ENCODE results near the gene CACNA1I.

The CACNA1I gene

DNA sequence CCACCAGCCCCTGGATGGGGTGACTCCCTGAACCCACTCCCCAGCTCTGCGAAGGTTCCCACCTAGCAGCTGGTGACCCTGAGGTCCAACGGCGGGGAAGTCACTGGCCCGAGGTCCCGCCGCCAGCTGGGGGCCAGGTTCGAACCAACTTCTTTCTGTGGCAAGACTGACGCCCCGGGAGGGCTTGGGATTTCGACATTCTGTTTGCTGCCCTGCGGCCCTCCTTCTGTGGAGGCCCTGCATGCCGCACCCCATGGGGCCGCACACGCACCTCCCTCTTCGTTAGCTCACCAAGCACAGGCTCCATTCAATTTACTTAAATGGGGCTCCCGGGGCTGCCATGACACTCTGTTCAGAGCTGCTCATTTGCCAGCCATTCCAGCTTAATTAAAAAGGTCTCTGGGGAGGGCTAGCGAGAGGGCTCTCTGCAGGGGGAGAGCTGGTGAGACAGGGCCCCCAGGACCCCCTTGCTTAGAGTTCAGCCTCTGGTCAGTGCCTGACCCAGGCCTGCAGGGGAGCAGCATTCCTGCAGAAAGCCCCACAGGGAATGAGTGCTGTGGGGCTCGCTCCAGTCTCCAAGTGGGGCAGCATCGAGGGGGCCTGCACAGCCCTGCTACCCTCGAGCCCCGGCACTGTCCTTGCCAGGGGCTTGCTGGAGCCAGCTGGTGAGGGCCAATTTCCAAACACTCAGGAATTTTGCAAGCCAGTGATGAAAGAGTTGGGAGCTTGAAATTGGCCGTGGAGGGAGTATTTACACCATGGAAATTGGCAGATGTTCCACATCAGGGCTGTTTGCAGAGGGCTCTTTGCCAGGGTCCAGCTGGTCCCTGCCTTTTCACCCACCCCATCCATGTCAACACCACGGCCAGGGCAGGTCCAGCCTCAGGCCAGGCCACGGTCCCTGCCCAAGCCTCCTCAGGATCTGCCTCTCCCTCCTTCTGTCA is 80.8 kb downstream of the CACNA1I start:
- DNase-seq (ENCODE audit: low read depth): no peak

DNA sequence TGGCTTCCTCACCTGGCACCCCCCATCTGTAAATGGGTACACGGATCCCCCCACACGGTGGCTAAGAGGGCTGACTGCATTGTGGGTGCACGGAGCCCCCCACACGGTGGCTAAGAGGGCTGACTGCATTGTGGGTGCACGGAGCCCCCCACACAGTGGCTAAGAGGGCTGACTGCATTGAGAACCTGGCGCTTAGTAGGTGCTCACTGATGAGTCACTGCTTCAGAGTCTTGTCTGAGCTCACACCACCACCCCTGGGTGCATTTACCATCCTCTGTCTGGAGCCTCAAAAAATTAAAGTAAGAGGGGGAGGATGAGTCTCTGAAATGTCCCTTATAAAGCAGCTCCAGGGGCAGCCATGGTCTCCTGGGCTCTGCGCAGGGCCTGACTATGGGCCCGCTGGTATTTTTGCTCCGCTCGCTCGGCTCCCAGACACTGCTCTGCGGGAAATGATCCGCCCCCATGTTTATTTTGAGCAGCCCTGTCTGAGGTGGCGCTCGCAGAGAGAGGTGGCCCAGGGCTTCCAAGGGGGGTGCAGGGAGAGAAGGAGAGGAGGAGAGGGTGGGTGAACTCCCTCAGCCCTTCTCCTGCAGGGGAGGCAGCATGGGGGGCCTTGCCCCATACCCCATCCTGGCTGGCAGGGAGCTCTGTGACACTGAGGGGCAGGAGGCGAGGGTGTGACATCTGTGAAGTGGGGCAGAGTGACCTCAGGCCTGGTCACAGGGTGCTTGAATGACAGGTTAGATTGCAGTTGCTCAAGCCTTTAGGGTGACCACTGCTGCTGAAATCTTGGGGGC is 82.6 kb downstream of the CACNA1I start:
- no peak for DNase-seq (ENCODE audit: low read depth)

GRCh38 chr22:39653787-39654077 is 83.2 kb downstream of the CACNA1I start:
- DNase-seq (ENCODE audit: low read depth): no peak

DNA sequence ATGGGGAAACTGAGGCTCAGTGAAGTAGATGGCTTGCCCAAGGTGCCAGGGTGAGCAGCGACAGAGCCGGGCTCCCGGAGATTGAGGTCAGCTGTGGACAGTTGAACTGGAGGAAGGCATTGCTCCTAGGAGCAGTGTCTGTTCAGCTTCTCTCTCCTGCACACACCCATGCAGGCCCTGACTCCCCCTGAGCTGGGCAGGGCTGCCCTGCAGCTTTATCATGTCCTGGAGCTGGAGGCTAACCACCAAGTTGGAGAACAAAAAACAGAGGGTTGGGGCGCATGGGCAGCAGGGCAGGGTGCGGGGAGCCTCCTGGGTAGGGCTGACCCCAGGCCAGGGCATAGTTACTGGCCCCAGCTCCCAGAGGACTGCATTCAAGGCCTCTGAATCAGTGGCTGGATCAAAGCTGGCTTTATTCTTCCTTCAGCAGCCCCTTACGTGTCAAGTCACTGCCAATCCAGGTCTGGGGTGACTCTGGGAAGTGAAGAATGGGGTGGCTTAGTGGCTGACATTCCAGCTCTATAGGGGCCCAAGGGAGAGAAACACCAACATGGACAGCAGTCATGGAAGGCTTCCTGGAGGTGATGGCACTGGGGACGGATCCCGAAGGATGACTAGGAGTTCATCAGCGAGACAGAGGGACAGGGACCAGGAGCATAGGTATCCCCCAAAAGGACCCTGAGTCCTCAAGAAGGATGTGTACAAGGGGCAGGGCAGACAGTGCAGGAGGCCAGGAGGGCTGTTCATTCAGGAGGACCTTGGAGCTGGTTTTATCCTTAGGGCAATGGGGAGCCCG is 83.8 kb downstream of the CACNA1I start:
- DNase-seq (ENCODE audit: low read depth): no peak

DNA sequence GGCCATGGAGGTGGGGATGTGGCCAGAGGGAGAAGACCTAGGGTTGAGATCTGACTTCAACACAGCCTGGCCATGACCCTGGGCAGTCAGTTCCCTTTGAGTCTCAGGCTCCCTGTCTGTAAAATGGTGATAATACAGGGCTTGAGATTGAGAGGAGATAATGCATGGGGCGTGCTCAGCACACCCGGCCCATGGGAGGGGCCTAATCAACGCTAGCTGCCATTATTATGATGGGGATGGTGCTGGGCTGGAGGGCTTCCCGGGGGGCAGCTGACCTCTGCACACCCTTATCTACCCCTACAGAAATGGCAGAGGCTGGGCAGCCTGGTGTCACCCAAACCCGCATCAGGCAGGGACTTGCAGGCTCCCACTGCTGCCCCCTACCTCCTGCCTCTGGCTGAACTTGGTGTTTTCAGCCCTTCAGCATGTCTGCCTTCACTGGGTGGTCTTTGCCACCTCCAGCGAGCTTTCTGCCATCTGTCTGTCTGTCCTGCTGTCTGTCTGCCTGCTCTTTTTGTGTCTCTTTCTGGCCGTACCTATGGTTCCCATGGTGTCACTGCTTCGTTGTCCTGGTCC is 84.5 kb downstream of the CACNA1I start:
- DNase-seq (ENCODE audit: low read depth): no peak

GRCh38 chr22:39655831-39656230 is 85.3 kb downstream of the CACNA1I start:
- DNase-seq (ENCODE audit: low read depth): no peak

- DNase-seq (ENCODE audit: low read depth): no peak
Measured at GRCh38 chr22:39656495-39657490, 86.2 kb downstream of the CACNA1I start.

GRCh38 chr22:39658367-39658766 is 87.8 kb downstream of the CACNA1I start:
- DNase-seq (ENCODE audit: low read depth): no peak

- DNase-seq (ENCODE audit: low read depth): no peak
Measured at GRCh38 chr22:39658806-39659463, 88.4 kb downstream of the CACNA1I start.

DNA sequence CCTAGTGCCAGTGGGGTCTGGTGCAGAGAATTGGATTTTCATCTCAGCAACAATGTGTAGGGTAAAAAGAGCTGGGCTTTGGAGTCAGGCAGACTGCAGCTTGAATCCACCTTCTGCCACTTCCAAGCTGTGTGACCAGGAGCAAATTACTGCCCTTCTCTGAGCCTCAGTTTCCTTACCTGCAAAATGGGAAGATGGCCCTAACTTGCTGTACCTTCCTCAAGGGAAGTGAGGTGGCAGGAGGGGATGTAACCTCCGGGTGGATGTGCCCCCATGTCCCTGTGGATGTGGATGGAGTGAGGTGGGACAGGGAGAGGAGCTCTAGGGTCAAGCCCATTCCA is 90.9 kb downstream of the CACNA1I start:
- no peak for DNase-seq (ENCODE audit: low read depth)

GRCh38 chr22:39661842-39662685 is 91.5 kb downstream of the CACNA1I start:
- DNase-seq (ENCODE audit: low read depth): no peak

DNA sequence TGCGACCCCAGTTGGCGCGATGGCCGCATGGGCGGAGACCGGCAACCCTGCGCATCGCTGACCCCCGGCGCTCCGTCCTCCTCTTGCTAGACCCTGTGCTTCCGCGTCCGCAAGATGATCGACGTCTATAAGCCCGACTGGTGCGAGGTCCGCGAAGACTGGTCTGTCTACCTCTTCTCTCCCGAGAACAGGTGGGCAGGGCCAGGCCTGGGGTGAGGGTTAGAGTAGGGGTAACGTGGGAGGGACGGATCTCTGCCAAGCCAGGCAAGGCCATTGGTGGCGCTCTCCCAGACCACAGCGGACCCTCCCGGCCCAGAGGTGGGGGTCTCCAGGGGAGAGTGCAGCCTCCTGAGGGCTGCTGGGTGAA is 92.1 kb downstream of the CACNA1I start:
- DNase-seq (ENCODE audit: low read depth): no peak

DNA sequence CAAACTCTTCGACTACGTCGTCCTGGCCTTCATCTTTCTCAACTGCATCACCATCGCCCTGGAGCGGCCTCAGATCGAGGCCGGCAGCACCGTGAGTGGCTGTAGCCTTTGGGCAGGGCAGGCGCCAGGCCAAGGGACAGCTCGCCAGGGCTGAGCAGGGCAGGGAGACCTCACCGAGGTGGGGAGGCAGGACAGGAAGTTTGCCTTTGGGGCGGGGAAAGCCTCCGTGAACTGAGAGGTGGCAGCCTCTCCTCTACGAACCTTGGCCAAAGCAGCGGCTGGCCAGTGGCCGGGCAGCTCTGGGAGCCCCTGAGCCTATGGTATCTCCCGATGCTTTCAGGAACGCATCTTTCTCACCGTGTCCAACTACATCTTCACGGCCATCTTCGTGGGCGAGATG is 93.2 kb downstream of the CACNA1I start:
- no peak for DNase-seq (ENCODE audit: low read depth)

GRCh38 chr22:39664485-39665200 is 94.1 kb downstream of the CACNA1I start:
- DNase-seq (ENCODE audit: low read depth): no peak

DNA sequence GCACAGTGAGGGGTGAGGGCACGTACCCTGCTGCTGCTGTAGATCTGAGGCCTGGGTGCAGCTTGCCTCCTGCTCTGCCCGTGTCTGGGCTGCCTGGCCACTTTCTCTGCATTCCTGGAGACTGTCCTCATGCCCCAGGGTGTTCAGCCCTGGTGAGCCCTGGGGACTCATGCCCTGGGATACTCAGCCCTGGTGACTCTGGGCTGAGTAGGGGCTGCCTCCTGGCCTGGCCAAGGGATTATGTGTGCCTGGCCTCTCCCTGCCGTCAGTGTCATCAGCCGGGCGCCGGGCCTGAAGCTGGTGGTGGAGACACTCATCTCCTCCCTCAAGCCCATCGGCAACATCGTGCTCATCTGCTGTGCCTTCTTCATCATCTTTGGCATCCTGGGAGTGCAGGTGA is 94.7 kb downstream of the CACNA1I start:
- DNase-seq (ENCODE audit: low read depth): no peak

GRCh38 chr22:39665661-39666431 is 95.3 kb downstream of the CACNA1I start:
- DNase-seq (ENCODE audit: low read depth): no peak

DNA sequence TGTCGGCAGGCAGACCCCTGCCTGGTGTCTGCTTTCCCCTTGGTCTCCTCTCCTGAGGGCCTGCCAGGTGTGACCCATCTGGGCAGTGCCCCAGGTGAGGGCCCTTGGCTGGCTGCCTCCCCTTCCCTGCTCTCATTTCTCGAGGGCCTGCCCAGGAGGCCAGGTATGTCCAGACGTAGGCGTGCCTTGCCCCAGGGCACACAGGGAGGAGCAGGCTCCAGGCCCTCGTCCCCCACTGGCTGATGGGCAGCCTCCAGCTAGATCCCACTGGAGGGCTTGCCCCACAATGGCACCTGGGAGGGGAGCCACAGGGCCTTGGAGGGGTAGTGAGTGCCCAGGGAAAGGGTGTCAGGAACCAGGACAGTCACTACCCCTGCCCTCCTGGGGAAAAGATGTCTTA is 95.9 kb downstream of the CACNA1I start:
- no peak for DNase-seq (ENCODE audit: low read depth)

DNA sequence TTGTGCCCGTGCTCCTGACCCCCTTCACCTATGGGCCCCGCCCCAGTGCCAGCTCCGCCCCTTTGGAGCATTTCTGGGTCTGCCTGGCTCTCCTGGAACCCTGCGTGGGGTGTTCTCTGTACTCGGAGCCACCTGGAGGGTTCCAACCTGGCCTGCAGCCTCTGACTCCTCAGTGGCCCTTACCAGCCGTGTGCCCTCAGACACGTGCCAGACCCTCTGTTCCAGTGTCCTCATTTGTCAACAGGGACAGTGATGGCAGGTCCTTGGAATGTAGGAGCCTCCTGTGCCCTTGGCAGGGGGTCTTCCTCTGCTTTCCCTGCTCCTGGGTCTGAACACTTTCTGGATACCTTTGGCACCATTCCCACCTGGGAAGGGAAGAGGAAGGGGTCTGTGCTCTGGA is 96.4 kb downstream of the CACNA1I start:
- DNase-seq (ENCODE audit: low read depth): no peak
